HEK293 (cell line): Measurements from ENCODE around the gene ZNF35.

Source experiments
- CTCF ChIA-PET: fragments of 350-600 bp; formaldehyde crosslinking; extraction: SDS; loops from one replicate; lab custom pipeline; 2021; ENCODE audit warnings: antibody characterized with exemption; lab: Yijun Ruan, JAX
- POLR2A ChIA-PET: fragments of 300-600 bp; formaldehyde crosslinking; extraction: SDS; loops from one replicate; lab custom pipeline; 2020; ENCODE audit warnings: antibody characterized with exemption, inconsistent platforms; lab: Yijun Ruan, JAX
- H3K27ac ChIP-seq: fragments of 200-500 bp; sonication (Bioruptor generic); 2 replicates; pipeline ENCODE4 v1.5.1; 2014; ENCODE audit warnings: low read depth, low read length, control low read depth, inconsistent platforms; ENCODE audit errors: extremely low read depth
- H3K36me3 ChIP-seq, 2 experiments: fragments of 200-500 bp in 1 of 2; sonication (Bioruptor generic) in 1 of 2; 1 replicate in 1 of 2; 2 replicates in 1 of 2; pipeline ENCODE4 v1.5.1; 2014 to 2017; ENCODE audit warnings: inconsistent platforms in 2 of 2, low read length in 2 of 2; ENCODE audit not compliant: control insufficient read depth in 2 of 2, insufficient read depth in 1 of 2
- H3K4me1 ChIP-seq: fragments of 200-500 bp; sonication (Bioruptor generic); 2 replicates; pipeline ENCODE4 v1.5.1; 2014; ENCODE audit warnings: mild to moderate bottlenecking, low read length, inconsistent platforms; ENCODE audit not compliant: control insufficient read depth, insufficient read depth
- H3K4me3 ChIP-seq: 2 replicates; pipeline ENCODE4 v1.5.1; 2011; ENCODE audit warnings: low read depth, mild to moderate bottlenecking, control low read depth, low read length, moderate library complexity
- H3K9me3 ChIP-seq: fragments of 200-500 bp; sonication (Bioruptor generic); 2 replicates; pipeline ENCODE4 v1.5.1; 2014; ENCODE audit warnings: low read depth, low read length, inconsistent platforms; ENCODE audit not compliant: control insufficient read depth, insufficient read depth
- EGR2 ChIP-seq: fragments of 450-650 bp; formaldehyde crosslinking; IDR thresholded peaks from 2 replicates; pipeline ENCODE4 v1.5.1; 2016; ENCODE audit warnings: low read depth, missing biosample characterization, missing genetic modification characterization
- GFI1B ChIP-seq: fragments of 450-650 bp; formaldehyde crosslinking; IDR thresholded peaks from 2 replicates; pipeline ENCODE4 v1.5.1; 2016; ENCODE audit warnings: missing biosample characterization, missing genetic modification characterization
- GLIS1 ChIP-seq: fragments of 450-650 bp; formaldehyde crosslinking; IDR thresholded peaks from 2 replicates; pipeline ENCODE4 v1.5.1; 2016; ENCODE audit warnings: missing biosample characterization, missing genetic modification characterization
- HOXD13 ChIP-seq: sonication (generic); formaldehyde crosslinking; IDR thresholded peaks from 2 replicates; pipeline ENCODE4 v1.8.0; 2022; ENCODE audit warnings: missing genetic modification reagents, borderline replicate concordance
- MYNN ChIP-seq: fragments of 450-650 bp; formaldehyde crosslinking; IDR thresholded peaks from 2 replicates; pipeline ENCODE4 v1.5.1; 2016; ENCODE audit warnings: missing biosample characterization, missing genetic modification characterization, borderline replicate concordance
- OSR2 ChIP-seq: fragments of 450-650 bp; formaldehyde crosslinking; IDR thresholded peaks from 2 replicates; pipeline ENCODE4 v1.5.1; 2016; ENCODE audit warnings: missing biosample characterization, missing genetic modification characterization
- PRDM1 ChIP-seq: fragments of 450-650 bp; formaldehyde crosslinking; IDR thresholded peaks from 2 replicates; pipeline ENCODE4; 2016; ENCODE audit warnings: missing biosample characterization, missing genetic modification characterization
- PRDM6 ChIP-seq: fragments of 450-650 bp; formaldehyde crosslinking; IDR thresholded peaks from 2 replicates; pipeline ENCODE4 v1.5.1; 2017; ENCODE audit warnings: missing biosample characterization, missing genetic modification characterization
- REPIN1 ChIP-seq: fragments of 450-650 bp; formaldehyde crosslinking; IDR thresholded peaks from 2 replicates; pipeline ENCODE4 v1.5.1; 2017; ENCODE audit warnings: missing biosample characterization, missing genetic modification characterization, low read depth
- SALL2 ChIP-seq: fragments of 450-650 bp; formaldehyde crosslinking; IDR thresholded peaks from 2 replicates; pipeline ENCODE4 v1.5.0; 2017; ENCODE audit warnings: missing biosample characterization, mild to moderate bottlenecking, missing genetic modification characterization, borderline replicate concordance
- SCRT1 ChIP-seq: fragments of 450-650 bp; formaldehyde crosslinking; IDR thresholded peaks from 2 replicates; pipeline ENCODE4 v1.5.1; 2016; ENCODE audit warnings: missing biosample characterization, missing genetic modification characterization, borderline replicate concordance
- SP7 ChIP-seq: fragments of 450-650 bp; formaldehyde crosslinking; IDR thresholded peaks from 2 replicates; pipeline ENCODE4 v1.5.1; 2016; ENCODE audit warnings: missing biosample characterization, missing genetic modification characterization
- TCF7L2 ChIP-seq: IDR thresholded peaks from 2 replicates; pipeline ENCODE4 v1.6.1; 2011; ENCODE audit warnings: low read depth, mild to moderate bottlenecking, inconsistent platforms, low read length, moderate library complexity, borderline replicate concordance
- ZBTB44 ChIP-seq: fragments of 450-650 bp; IDR thresholded peaks from 2 replicates; pipeline ENCODE4 v1.5.1; 2018; ENCODE audit warnings: missing biosample characterization, mild to moderate bottlenecking, missing genetic modification characterization
- ZFP37 ChIP-seq: fragments of 450-650 bp; formaldehyde crosslinking; IDR thresholded peaks from 2 replicates; pipeline ENCODE4 v1.5.1; 2016; ENCODE audit warnings: missing biosample characterization, missing genetic modification characterization
- ZFP41 ChIP-seq: fragments of 450-650 bp; formaldehyde crosslinking; IDR thresholded peaks from 2 replicates; pipeline ENCODE4 v1.5.1; 2016; ENCODE audit warnings: missing biosample characterization, missing genetic modification characterization, borderline replicate concordance
- ZNF16 ChIP-seq: fragments of 450-650 bp; formaldehyde crosslinking; IDR thresholded peaks from 2 replicates; pipeline ENCODE4 v1.5.1; 2016; ENCODE audit warnings: low read depth, missing biosample characterization, missing genetic modification characterization
- ZNF175 ChIP-seq: fragments of 450-650 bp; formaldehyde crosslinking; IDR thresholded peaks from 2 replicates; pipeline ENCODE4 v1.5.1; 2016; ENCODE audit warnings: missing biosample characterization, missing genetic modification characterization
- ZNF19 ChIP-seq: fragments of 450-650 bp; formaldehyde crosslinking; IDR thresholded peaks from 2 replicates; pipeline ENCODE4; 2016; ENCODE audit warnings: missing biosample characterization, missing genetic modification characterization, low read depth
- ZNF221 ChIP-seq: fragments of 450-650 bp; formaldehyde crosslinking; IDR thresholded peaks from 2 replicates; pipeline ENCODE4 v1.5.1; 2017; ENCODE audit warnings: missing biosample characterization, missing genetic modification characterization, borderline replicate concordance
- ZNF23 ChIP-seq: fragments of 450-650 bp; formaldehyde crosslinking; IDR thresholded peaks from 2 replicates; pipeline ENCODE4 v1.5.1; 2016; ENCODE audit warnings: missing biosample characterization, missing genetic modification characterization, borderline replicate concordance
- ZNF280C ChIP-seq: fragments of 450-650 bp; formaldehyde crosslinking; IDR thresholded peaks from 2 replicates; pipeline ENCODE4 v1.5.1; 2016; ENCODE audit warnings: missing biosample characterization, missing genetic modification characterization
- ZNF48 ChIP-seq: fragments of 450-650 bp; formaldehyde crosslinking; IDR thresholded peaks from 2 replicates; pipeline ENCODE4 v1.5.1; 2016; ENCODE audit warnings: missing biosample characterization, missing genetic modification characterization
- ZNF501 ChIP-seq: fragments of 450-650 bp; formaldehyde crosslinking; IDR thresholded peaks from 2 replicates; pipeline ENCODE4 v1.5.1; 2016; ENCODE audit warnings: missing biosample characterization, missing genetic modification characterization
- ZNF510 ChIP-seq: fragments of 450-650 bp; formaldehyde crosslinking; IDR thresholded peaks from 2 replicates; pipeline ENCODE4 v1.5.1; 2018; ENCODE audit warnings: mild to moderate bottlenecking, missing genetic modification characterization, missing biosample characterization; ENCODE audit not compliant: insufficient replicate concordance
- ZNF585B ChIP-seq: fragments of 450-650 bp; formaldehyde crosslinking; IDR thresholded peaks from 2 replicates; pipeline ENCODE4 v1.5.1; 2016; ENCODE audit warnings: missing biosample characterization, missing genetic modification characterization
- ZNF692 ChIP-seq: fragments of 450-650 bp; formaldehyde crosslinking; IDR thresholded peaks from 2 replicates; pipeline ENCODE4 v1.5.1; 2016; ENCODE audit warnings: missing biosample characterization, missing genetic modification characterization
- ZNF747 ChIP-seq: fragments of 450-650 bp; formaldehyde crosslinking; IDR thresholded peaks from 2 replicates; pipeline ENCODE4 v1.5.1; 2016; ENCODE audit warnings: missing biosample characterization, missing genetic modification characterization
- ZNF76 ChIP-seq: fragments of 450-650 bp; formaldehyde crosslinking; IDR thresholded peaks from 2 replicates; pipeline ENCODE4; 2016; ENCODE audit warnings: low read depth, missing biosample characterization, missing genetic modification characterization, borderline replicate concordance
- ZNF785 ChIP-seq: fragments of 450-650 bp; formaldehyde crosslinking; IDR thresholded peaks from 2 replicates; pipeline ENCODE4 v1.5.1; 2016; ENCODE audit warnings: missing biosample characterization, missing genetic modification characterization
- ZNF830 ChIP-seq: fragments of 450-650 bp; IDR thresholded peaks from 2 replicates; pipeline ENCODE4 v1.5.0; 2018; ENCODE audit warnings: missing biosample characterization, missing genetic modification characterization, low read depth, mild to moderate bottlenecking, moderate library complexity

The ZNF35 gene

GRCh38 chr3:44685128-44685800 is 36.7 kb downstream of the ZNF35 start:
- TF ChIP-seq ZNF76 (tag by site-specific recombination): no peak
- TF ChIP-seq ZNF23 (tag by site-specific recombination): no peak
- TF ChIP-seq ZNF830 (tag by site-specific recombination): no peak
- no peak for TF ChIP-seq MYNN (tag by site-specific recombination)
- TF ChIP-seq GFI1B (tag by site-specific recombination): no peak
- no peak for TF ChIP-seq ZNF510
- no peak for TF ChIP-seq SP7 (tag by site-specific recombination)
- TF ChIP-seq PRDM6: no peak
- no peak for TF ChIP-seq ZNF501 (tag by site-specific recombination)
- no peak for TF ChIP-seq EGR2 (tag by site-specific recombination)
- TF ChIP-seq TCF7L2: no peak
- TF ChIP-seq ZNF692 (tag by site-specific recombination): no peak
- no peak for TF ChIP-seq REPIN1 (tag by site-specific recombination)
- TF ChIP-seq ZNF585B: no peak
- no peak for TF ChIP-seq ZNF175 (tag by site-specific recombination)
- TF ChIP-seq ZNF747 (tag by site-specific recombination): no peak
- TF ChIP-seq ZNF48 (tag by site-specific recombination): no peak
- no peak for TF ChIP-seq PRDM1 (tag by site-specific recombination)
- TF ChIP-seq, all 188 proteins: peak for 0
- Histone ChIP-seq H3K27ac (no peak overlapping the region), H3K4me3 (no peak overlapping the region), H3K9me3 (no peaks in the 10 kb centered on the region), H3K4me1 (no peaks in the 10 kb centered on the region), H3K36me3 (no peaks in the 10 kb centered on the region)
- CTCF ChIA-PET: no interaction called here
- POLR2A ChIA-PET: no interaction called here

- no peaks in the 10 kb centered on the region for H3K9me3 ChIP-seq
- H3K4me1 ChIP-seq: no peaks in the 10 kb centered on the region
- ChIA-PET POLR2A (no interaction called here), CTCF (no interaction called here)
- no peaks in the 10 kb centered on the region for H3K36me3 ChIP-seq
- no peak overlapping the region for H3K4me3 ChIP-seq
- H3K27ac ChIP-seq: no peak overlapping the region
- no peak for TF ChIP-seq ZNF510
- TF ChIP-seq SCRT1 (tag by site-specific recombination): no peak
- TF ChIP-seq ZNF280C (tag by site-specific recombination): no peak
- TF ChIP-seq ZBTB44 (tag by site-specific recombination): no peak
- TF ChIP-seq ZFP41: no peak
- no peak for TF ChIP-seq OSR2 (tag by site-specific recombination)
- no peak for TF ChIP-seq PRDM1 (tag by site-specific recombination)
- TF ChIP-seq ZNF19 (tag by site-specific recombination): no peak
- no peak for TF ChIP-seq GLIS1 (tag by site-specific recombination)
- no peak for TF ChIP-seq HOXD13 (CRISPR knock-in tag)
- TF ChIP-seq ZNF221 (tag by site-specific recombination): no peak
- no peak for TF ChIP-seq SALL2 (tag by site-specific recombination)
- TF ChIP-seq ZFP37 (tag by site-specific recombination): no peak
- TF ChIP-seq ZNF16 (tag by site-specific recombination): no peak
- TF ChIP-seq ZNF785 (tag by site-specific recombination): no peak
Measured at GRCh38 chr3:44687898-44688297, 39.4 kb downstream of the ZNF35 start.
